Neutrophil (primary cell): ENCODE results near the gene LDB3.

Experiments
- H3K27ac ChIP-seq: fragments of 200-600 bp; sonication (generic); 2 replicates; pipeline ENCODE4 v1.5.1; 2016; ENCODE audit warnings: mild to moderate bottlenecking, moderate library complexity
- H3K27me3 ChIP-seq: fragments of 200-600 bp; sonication (generic); 2 replicates; pipeline ENCODE4 v1.6.0; 2016; ENCODE audit warnings: mild to moderate bottlenecking
- H3K36me3 ChIP-seq: fragments of 200-600 bp; sonication (generic); 2 replicates; pipeline ENCODE4 v1.5.1; 2017
- H3K4me1 ChIP-seq, 2 experiments: fragments of 200-600 bp in 1 of 2; sonication (generic) in 1 of 2; 1 replicate in 1 of 2; 2 replicates in 1 of 2; pipeline versions ENCODE4 v1.5.1 to v1.6.1; 2013 to 2016; ENCODE audit warnings: low read depth in 1 of 2, low read length in 1 of 2, mild to moderate bottlenecking in 1 of 2, moderate library complexity in 1 of 2; ENCODE audit not compliant: control insufficient read depth in 1 of 2, insufficient read depth in 1 of 2
- H3K4me3 ChIP-seq, 2 experiments: fragments of 200-600 bp in 1 of 2; sonication (generic) in 1 of 2; 1 replicate in 1 of 2; 2 replicates in 1 of 2; pipeline ENCODE4 v1.5.1; 2013 to 2016; ENCODE audit warnings: low read depth in 1 of 2, low read length in 1 of 2, mild to moderate bottlenecking in 1 of 2, moderate library complexity in 1 of 2
- H3K9me3 ChIP-seq: fragments of 200-600 bp; sonication (generic); 2 replicates; pipeline ENCODE4 v1.5.1; 2016
- CTCF ChIP-seq: fragments of 200-600 bp; sonication (generic); IDR thresholded peaks from 2 replicates; pipeline ENCODE4 v1.5.1; 2016; ENCODE audit warnings: antibody characterized with exemption

The LDB3 gene

DNA sequence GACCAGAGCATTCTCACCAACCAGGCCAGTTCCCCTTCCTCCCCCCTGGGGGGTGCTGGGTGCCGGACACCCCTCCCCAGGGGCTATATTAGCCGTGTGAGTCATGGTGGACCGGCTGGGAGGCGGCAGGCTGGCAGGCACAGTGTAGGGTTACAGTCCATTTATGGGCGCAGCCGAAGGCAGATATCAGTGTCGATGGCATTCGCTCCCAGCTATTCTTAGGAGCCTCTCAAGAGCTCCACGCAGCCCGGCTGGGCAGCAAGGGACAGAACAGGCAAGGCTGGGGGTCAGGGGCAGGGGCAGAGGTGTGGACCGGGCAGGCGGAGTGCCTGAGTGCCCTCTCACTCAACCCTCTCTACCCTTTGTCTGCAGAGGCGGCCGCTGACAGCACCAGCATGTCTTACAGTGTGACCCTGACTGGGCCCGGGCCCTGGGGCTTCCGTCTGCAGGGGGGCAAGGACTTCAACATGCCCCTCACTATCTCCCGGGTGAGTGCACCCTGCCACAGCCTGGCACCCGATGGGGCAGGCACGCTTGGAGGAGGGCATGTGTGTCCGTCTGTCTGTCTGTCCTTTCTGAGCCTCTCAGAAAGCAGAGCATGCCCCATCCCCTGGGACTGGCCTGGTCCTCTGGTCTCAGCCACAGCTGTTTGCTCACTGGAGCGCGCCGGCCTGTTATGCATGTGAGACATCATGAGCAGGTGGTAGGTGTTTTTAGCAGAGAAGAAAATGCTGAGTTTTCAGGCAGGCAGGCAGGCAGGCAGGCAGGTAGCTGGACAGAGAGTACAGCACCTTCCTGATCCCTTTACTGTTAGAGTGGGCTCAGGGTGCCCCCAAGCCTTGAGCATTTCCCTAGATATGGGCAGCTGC, at the start of gene LDB3:
TSS of gene LDB3 (plus strand) at position 215 of the 869 bp plus-strand sequence. CDS start at position 396, 181 bp downstream.
- TF ChIP-seq CTCF = no peak
- no peaks in the 10 kb centered on the region for H3K4me1 ChIP-seq
- no peak within 1 kb of the TSS for H3K4me3 ChIP-seq
- H3K27me3 ChIP-seq = no peaks in the 10 kb centered on the region
- no peaks in the 10 kb centered on the region for H3K9me3 ChIP-seq
- H3K36me3 ChIP-seq = no peaks in the 10 kb centered on the region
- H3K27ac ChIP-seq = no peak within 1 kb of the TSS

DNA sequence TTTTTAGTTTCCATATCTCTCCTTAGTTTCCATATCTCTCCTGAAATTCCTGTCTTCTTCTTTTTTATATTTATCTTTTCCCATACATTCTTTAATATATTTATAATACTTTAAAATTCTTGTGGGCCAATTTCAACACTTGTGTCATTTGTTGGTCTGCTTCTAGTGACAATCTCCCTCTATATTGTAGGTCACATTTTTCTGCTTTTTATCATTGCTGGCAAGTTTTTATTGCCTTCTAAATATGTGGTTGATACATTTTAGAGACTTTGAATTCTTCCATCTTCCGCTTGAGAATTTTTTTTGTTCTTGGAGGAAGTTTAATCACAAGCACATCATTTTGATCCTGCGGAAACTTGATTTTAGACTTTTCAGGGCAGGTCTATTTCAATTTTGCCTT, 40.0 kb upstream of the LDB3 start:
- Histone ChIP-seq H3K27ac (no peak overlapping the region), H3K9me3 (no peaks in the 10 kb centered on the region), H3K36me3 (no peaks in the 10 kb centered on the region), H3K4me3 (no peak overlapping the region), H3K27me3 (peaks cover 69% of the 10 kb centered on the region), H3K4me1 (no peaks in the 10 kb centered on the region)
- no peak for TF ChIP-seq CTCF

DNA sequence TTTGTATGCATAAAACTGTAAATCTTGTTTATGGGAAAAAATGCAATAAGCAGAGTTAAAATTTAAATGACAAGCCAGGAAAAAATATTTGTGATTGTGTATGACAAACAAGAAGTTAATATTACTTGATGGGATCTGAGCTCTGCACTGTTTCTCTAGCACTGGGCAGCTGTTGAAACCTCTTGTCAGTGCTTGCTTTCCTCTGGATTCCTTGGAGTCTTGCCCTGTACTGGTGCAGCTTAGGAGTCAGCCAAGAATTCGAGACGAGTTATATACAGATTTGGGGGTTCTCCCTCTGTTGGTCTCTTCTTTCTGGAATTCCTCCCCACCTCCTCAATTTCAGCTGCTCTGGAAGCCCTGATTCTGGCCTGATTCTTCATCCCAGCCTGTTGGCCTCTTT, 38.2 kb upstream of the LDB3 start:
- no peak for TF ChIP-seq CTCF
- no peaks in the 10 kb centered on the region for H3K36me3 ChIP-seq
- H3K4me3 ChIP-seq = no peak overlapping the region
- no peak overlapping the region for H3K27ac ChIP-seq
- H3K9me3 ChIP-seq = no peaks in the 10 kb centered on the region
- peaks cover 87% of the 10 kb centered on the region for H3K27me3 ChIP-seq
- no peaks in the 10 kb centered on the region for H3K4me1 ChIP-seq

- TF ChIP-seq CTCF = no peak
- Histone ChIP-seq H3K4me3 (no peak overlapping the region), H3K27ac (no peak overlapping the region), H3K9me3 (no peaks in the 10 kb centered on the region), H3K27me3 (peaks cover 97% of the 10 kb centered on the region), H3K4me1 (no peaks in the 10 kb centered on the region), H3K36me3 (no peaks in the 10 kb centered on the region)
Measured at GRCh38 chr10:86632009-86632800, 36.1 kb upstream of the LDB3 start.

DNA sequence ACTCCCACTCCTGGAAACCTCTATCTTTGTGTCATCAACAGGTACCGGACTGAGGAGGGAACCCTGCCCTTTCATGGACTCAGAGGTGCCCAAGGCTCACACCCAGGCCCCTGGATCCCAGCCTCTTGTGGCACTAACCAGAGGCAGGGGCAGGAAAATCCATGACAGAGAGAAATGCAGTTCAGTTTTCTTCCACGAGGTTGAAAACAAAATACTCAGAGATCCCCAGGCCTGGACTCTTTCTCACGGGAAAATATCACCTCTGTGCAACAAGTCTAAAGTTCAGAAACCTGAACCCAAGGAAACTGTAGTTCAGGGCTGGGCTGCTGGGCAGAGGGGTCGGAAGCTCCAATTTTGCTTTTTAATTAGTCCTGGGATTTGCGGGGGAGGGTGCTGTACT, 35.4 kb upstream of the LDB3 start:
- Histone ChIP-seq H3K27ac (no peak overlapping the region), H3K36me3 (no peaks in the 10 kb centered on the region), H3K4me3 (no peak overlapping the region), H3K9me3 (no peaks in the 10 kb centered on the region), H3K27me3 (peaks cover 89% of the 10 kb centered on the region), H3K4me1 (no peaks in the 10 kb centered on the region)
- TF ChIP-seq CTCF = no peak
